Measurements from ENCODE around the gene PYGO2. TPM values are rescaled to one million over a fixed set of nuclear protein-coding genes. Genes with fewer than 3 reads are reported as not detected.
A peak's percentile ranks its signal among the peaks of the same experiment; 100 is the strongest.

Gene PYGO2
- total and polyA plus RNA-seq, 12 donors: 26.2 to 61.1 (median 38.7) TPM

DNA sequence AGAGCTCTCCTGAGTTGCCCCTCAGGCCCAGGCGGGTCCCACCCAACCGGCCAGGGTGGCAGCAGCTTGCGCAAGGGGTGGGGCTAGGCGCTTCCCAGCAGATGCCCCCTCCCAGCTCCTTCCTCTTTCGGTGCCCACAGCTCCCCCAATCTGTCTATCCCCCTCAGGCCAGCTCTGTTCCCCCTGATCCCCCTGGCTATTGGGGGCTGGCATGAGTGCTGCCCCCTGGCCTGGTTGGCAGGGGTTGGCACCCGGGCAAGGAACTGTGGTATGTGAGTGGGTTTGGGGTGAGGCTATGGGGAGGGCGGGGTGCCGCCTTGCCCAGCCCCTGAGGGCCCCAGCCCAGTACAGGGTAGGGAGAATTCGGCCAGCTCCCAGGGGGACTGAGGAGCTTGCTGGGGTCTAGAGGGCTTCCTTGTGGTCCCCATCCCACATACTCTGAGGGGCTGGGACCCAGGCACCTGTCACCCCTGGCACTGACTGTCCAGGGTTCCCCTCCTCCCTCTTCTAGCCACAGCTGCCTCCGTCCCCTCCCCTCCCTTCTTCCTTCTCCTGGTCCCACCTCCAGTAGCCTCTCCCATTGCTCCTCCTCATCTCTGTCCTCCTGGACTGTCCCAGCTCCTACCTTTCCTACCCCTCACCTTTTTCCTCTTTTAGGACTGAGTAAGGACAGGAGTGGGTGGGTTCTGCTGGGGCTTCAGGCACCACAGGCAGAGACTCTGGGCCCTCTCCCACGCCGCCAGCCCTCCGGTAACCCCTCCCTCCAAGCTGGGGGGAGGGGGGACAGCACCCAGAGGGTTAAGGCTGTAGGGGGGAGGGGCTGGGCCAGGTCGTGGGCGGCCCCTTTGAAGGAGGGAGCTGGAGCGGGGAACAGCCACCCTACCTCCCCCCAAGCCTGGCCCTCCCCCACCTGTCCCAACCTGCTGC is 46.7 kb upstream of the PYGO2 start:
- no peaks in the 10 kb centered on the region for H3K9me3 ChIP-seq (replicated peaks in 1 of 3)
- peak overlapping the region; percentile 15 to 99 (median 70) for H3K27ac ChIP-seq
- peaks cover 76 to 82% of the 10 kb centered on the region in 2 donors for H3K4me1 ChIP-seq (replicated peaks in 1 of 2)
- H3K27me3 ChIP-seq: no peaks in the 10 kb centered on the region
- TF ChIP-seq POLR2A (IDR thresholded peaks at IDR 0.05): no peak
- TF ChIP-seq, protein P1, sequence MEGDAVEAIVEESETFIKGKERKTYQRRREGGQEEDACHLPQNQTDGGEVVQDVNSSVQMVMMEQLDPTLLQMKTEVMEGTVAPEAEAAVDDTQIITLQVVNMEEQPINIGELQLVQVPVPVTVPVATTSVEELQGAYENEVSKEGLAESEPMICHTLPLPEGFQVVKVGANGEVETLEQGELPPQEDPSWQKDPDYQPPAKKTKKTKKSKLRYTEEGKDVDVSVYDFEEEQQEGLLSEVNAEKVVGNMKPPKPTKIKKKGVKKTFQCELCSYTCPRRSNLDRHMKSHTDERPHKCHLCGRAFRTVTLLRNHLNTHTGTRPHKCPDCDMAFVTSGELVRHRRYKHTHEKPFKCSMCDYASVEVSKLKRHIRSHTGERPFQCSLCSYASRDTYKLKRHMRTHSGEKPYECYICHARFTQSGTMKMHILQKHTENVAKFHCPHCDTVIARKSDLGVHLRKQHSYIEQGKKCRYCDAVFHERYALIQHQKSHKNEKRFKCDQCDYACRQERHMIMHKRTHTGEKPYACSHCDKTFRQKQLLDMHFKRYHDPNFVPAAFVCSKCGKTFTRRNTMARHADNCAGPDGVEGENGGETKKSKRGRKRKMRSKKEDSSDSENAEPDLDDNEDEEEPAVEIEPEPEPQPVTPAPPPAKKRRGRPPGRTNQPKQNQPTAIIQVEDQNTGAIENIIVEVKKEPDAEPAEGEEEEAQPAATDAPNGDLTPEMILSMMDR (IDR thresholded peaks at IDR 0.05): no peak
- peak overlapping the region in 1 of 4 donors; percentile 41 for H3K4me3 ChIP-seq
- peak in 2 of 7 donors; percentile 28 to 54 for DNase-seq
- 39 to 65% (median 48%) methylated on average over 8 to 16 of the region's 16 CpGs for WGBS, 4 donors
- intact Hi-C loops (cut with DNase I): no loop called here
- H3K36me3 ChIP-seq (replicated peaks in 1 of 2): no peaks in the 10 kb centered on the region

DNA sequence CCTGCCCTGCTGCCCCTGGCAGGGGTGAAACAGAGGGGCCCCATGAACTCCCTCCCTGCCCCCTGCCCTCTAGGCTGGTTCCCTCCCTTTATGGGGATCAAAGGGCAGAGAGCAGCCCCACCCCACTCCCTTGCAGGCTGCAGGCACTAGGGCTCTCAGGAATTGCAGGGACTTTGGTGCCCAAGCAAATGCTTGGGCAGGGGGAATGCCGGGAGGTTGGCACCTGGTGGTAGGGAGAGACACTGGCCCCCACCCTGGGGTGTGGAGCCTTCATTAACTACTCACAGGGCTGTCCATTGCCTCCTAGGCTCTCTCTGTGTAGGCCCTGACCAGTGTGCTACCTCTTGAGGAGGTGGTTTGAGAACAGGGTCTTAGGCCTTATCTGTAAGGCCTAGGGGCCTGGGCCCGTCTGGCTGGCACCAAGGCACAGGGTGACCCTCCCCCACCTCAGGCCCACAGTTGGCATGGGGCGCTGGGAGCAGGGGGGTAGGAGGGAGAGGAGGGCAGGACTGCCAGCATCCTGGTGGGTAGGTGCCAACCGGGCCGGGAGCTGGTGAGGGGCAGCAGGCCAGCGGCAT is 45.8 kb upstream of the PYGO2 start:
- H3K4me3 ChIP-seq: peak overlapping the region in 1 of 4 donors; percentile 41
- peaks cover 66 to 72% of the 10 kb centered on the region in 2 donors for H3K4me1 ChIP-seq (replicated peaks in 1 of 2)
- no peaks in the 10 kb centered on the region for H3K27me3 ChIP-seq
- DNase-seq: peak; percentile 53 to 77 (median 66)
- intact Hi-C loops (cut with DNase I): no loop called here
- H3K9me3 ChIP-seq (replicated peaks in 1 of 3): no peaks in the 10 kb centered on the region
- TF ChIP-seq, protein P1 (IDR thresholded peaks at IDR 0.05): no peak
- TF ChIP-seq POLR2A (IDR thresholded peaks at IDR 0.05): no peak
- no peaks in the 10 kb centered on the region for H3K36me3 ChIP-seq (replicated peaks in 1 of 2)
- WGBS, 4 donors: 31 to 37% (median 36%) methylated on average over 6 of the region's 6 CpGs; no CpG with 5 or more reads in 1 of the 4 donors
- H3K27ac ChIP-seq: peak overlapping the region in 4 of 5 donors; percentile 15 to 99 (median 84)

DNA sequence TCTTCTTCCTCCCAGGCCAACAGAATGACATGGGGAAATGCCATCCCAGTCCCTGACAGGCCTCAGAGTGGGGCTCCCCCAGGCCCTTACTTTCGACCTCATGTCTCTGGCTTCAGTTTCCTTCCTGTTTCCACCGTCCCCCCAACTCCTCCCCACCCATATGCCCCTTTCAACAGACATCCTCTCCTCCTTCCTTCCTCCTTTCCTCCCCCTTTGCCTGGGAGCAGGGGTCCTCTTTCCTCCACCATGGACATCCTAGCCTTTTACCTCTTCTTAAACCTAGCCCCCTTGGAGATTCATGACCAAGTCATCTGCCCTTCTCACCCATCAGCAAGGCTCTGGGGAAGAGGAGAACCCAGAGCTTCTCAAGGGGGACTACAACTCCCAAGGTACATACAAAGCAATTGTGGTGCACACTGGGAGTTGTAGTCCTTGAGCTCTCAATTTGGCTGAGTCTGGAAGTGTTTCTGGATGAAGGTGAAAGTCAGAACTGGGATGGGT is 45.1 kb upstream of the PYGO2 start:
- peak overlapping the region in 4 of 5 donors; percentile 87 to 99 (median 96) for H3K27ac ChIP-seq
- TF ChIP-seq, protein P1 (IDR thresholded peaks at IDR 0.05): no peak
- no peaks in the 10 kb centered on the region for H3K9me3 ChIP-seq (replicated peaks in 1 of 3)
- intact Hi-C loops (cut with DNase I): no loop called here
- H3K4me3 ChIP-seq: peak overlapping the region in 1 of 4 donors; percentile 41
- DNase-seq: peak in 3 of 7 donors; percentile 15 to 61 (median 34)
- H3K4me1 ChIP-seq (replicated peaks in 1 of 2): peaks cover 59 to 65% of the 10 kb centered on the region in 2 donors
- H3K36me3 ChIP-seq (replicated peaks in 1 of 2): no peaks in the 10 kb centered on the region
- WGBS, 4 donors: 34 to 63% (median 43%) methylated on average over 2 of the region's 2 CpGs
- H3K27me3 ChIP-seq: no peaks in the 10 kb centered on the region
